Superior temporal gyrus (tissue), 1 donor: ENCODE data around the gene PATZ1.

Source experiments
- DNase-seq: peaks from one replicate; pipeline ENCODE4 v3.0.0-alpha.2; 2016; ENCODE audit errors: extremely low spot score

PATZ1 gene

GRCh38 chr22:31313366-31314147 is 32.6 kb downstream of the PATZ1 start:
- peak; percentile 86 for DNase-seq

- DNase-seq = no peak
These were observed 38.0 kb downstream of the PATZ1 start for GRCh38 chr22:31308181-31308580.

GRCh38 chr22:31305194-31305593 is 41.0 kb downstream of the PATZ1 start:
- DNase-seq = no peak

- DNase-seq = no peak
These were observed 43.6 kb downstream of the PATZ1 start for GRCh38 chr22:31302537-31302936.

GRCh38 chr22:31302006-31302405 is 44.1 kb downstream of the PATZ1 start:
- DNase-seq = no peak

GRCh38 chr22:31300896-31301295 is 45.2 kb downstream of the PATZ1 start:
- no peak for DNase-seq

- DNase-seq = peak; percentile 46
These were observed 50.1 kb downstream of the PATZ1 start for GRCh38 chr22:31295831-31296657.

- no peak for DNase-seq
These were observed 50.8 kb downstream of the PATZ1 start for GRCh38 chr22:31295360-31295759.

GRCh38 chr22:31292236-31292989 is 53.7 kb downstream of the PATZ1 start, which contains the start of gene PIK3IP1:
Gene PIK3IP1 (minus strand): TSS chr22:31292488. CDS start chr22:31292344, 144 bp downstream.
- peak; percentile 98 for DNase-seq

- DNase-seq = no peak
These were observed 54.5 kb downstream of the PATZ1 start for GRCh38 chr22:31291481-31292235.

GRCh38 chr22:31290494-31291471 is 55.4 kb downstream of the PATZ1 start:
- peak; percentile 97 for DNase-seq

GRCh38 chr22:31289344-31289743 is 56.8 kb downstream of the PATZ1 start:
- no peak for DNase-seq

GRCh38 chr22:31288496-31289240 is 57.5 kb downstream of the PATZ1 start:
- no peak for DNase-seq

- DNase-seq = no peak
These were observed 58.2 kb downstream of the PATZ1 start for GRCh38 chr22:31287818-31288495.

GRCh38 chr22:31286360-31287255 is 59.5 kb downstream of the PATZ1 start:
- no peak for DNase-seq

- no peak for DNase-seq
These were observed 61.6 kb downstream of the PATZ1 start for GRCh38 chr22:31284281-31285155.
